Measurements from ENCODE around the gene HSD11B2.

DNA sequence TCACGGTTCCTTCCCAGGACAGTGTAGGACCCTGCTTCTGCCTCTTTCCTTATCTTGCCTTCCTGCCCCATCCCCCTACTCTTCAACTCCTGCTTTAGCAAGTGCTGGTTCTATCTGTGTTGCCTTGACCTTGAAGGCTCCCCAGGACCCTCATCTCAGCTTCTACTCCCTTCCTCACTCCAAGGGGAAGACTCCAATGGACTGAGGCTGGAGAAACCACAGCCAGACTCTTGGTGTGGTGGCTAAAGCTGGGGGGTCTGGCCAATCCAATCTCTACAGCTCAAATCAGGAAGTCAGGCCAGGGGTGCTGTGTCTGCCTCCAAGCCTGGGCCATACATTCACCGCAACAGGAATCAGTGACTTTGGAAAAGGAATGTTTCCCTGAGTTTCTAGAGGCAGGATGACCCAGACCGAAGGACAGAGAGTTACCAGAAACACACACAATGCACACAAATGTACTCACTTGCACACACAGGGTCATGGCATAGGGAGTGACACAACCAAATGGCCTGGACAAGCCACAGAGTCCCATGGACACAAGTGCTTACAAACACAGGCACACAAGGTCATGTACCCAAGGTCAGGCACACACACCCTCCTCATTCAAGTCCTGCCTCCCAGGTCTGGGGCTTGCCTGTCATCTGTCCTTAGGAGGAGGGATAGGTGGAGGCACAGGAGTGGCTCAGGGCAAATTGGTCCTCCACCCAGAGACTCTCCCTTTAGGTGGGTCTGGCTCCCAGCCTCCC, 1.7 kb upstream of the HSD11B2 start:
- TF ChIP-seq, protein P1, sequence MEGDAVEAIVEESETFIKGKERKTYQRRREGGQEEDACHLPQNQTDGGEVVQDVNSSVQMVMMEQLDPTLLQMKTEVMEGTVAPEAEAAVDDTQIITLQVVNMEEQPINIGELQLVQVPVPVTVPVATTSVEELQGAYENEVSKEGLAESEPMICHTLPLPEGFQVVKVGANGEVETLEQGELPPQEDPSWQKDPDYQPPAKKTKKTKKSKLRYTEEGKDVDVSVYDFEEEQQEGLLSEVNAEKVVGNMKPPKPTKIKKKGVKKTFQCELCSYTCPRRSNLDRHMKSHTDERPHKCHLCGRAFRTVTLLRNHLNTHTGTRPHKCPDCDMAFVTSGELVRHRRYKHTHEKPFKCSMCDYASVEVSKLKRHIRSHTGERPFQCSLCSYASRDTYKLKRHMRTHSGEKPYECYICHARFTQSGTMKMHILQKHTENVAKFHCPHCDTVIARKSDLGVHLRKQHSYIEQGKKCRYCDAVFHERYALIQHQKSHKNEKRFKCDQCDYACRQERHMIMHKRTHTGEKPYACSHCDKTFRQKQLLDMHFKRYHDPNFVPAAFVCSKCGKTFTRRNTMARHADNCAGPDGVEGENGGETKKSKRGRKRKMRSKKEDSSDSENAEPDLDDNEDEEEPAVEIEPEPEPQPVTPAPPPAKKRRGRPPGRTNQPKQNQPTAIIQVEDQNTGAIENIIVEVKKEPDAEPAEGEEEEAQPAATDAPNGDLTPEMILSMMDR (IDR thresholded peaks at IDR 0.05; ENCODE audit: low read depth, low read length, missing input control), result no peak
- TF ChIP-seq YY1 (IDR thresholded peaks at IDR 0.05), result no peak
- no peak for TF ChIP-seq HNF4G (IDR thresholded peaks at IDR 0.05)
- TF ChIP-seq, protein P2, sequence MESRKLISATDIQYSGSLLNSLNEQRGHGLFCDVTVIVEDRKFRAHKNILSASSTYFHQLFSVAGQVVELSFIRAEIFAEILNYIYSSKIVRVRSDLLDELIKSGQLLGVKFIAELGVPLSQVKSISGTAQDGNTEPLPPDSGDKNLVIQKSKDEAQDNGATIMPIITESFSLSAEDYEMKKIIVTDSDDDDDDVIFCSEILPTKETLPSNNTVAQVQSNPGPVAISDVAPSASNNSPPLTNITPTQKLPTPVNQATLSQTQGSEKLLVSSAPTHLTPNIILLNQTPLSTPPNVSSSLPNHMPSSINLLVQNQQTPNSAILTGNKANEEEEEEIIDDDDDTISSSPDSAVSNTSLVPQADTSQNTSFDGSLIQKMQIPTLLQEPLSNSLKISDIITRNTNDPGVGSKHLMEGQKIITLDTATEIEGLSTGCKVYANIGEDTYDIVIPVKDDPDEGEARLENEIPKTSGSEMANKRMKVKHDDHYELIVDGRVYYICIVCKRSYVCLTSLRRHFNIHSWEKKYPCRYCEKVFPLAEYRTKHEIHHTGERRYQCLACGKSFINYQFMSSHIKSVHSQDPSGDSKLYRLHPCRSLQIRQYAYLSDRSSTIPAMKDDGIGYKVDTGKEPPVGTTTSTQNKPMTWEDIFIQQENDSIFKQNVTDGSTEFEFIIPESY (IDR thresholded peaks at IDR 0.05), result no peak
- TF ChIP-seq, protein P3, sequence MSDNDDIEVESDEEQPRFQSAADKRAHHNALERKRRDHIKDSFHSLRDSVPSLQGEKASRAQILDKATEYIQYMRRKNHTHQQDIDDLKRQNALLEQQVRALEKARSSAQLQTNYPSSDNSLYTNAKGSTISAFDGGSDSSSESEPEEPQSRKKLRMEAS (IDR thresholded peaks at IDR 0.05), result no peak
- no peak for TF ChIP-seq TAF1 (conservative IDR thresholded peaks at IDR 0.05)
- TF ChIP-seq GABPA (IDR thresholded peaks at IDR 0.05 in 1 of 2, conservative IDR thresholded peaks at IDR 0.05 in 1 of 2), result no peak
- TF ChIP-seq, protein P4, sequence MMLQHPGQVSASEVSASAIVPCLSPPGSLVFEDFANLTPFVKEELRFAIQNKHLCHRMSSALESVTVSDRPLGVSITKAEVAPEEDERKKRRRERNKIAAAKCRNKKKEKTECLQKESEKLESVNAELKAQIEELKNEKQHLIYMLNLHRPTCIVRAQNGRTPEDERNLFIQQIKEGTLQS (IDR thresholded peaks at IDR 0.05), result no peak
